Spleen (tissue), 7 donors: ENCODE measurements around the gene SLC25A3.

ENCODE experiments used
- POLR2A ChIP-seq, 3 donors: fragments of 450-650 bp; IDR thresholded peaks; one replicate each; pipeline ENCODE4 v1.5.1; 2017; ENCODE audit warnings: antibody characterized with exemption in 3 of 3, mild to moderate bottlenecking in 1 of 3
- TF ChIP-seq, protein P1 (sequence below), 11 experiments: fragments of 200-600 bp in 7 of 11; fragments of 450-650 bp in 4 of 11; sonication (generic) in 4 of 11; IDR thresholded peaks in 8 of 11; conservative IDR thresholded peaks in 3 of 11; 1 replicate in 7 of 11; 2 replicates in 4 of 11; pipeline versions ENCODE4 v1.4.0 to v1.8.0; 2016 to 2021; ENCODE audit warnings: antibody characterized with exemption in 11 of 11, inconsistent platforms in 4 of 11, mild to moderate bottlenecking in 1 of 11
- donor health status: DM: no; HTN: no; CAD: no; lungs with moderate emphysema.
- donor health status: DM: no; HTN: no; CAD: no.
- donor health status: DM: no; HTN: no; CAD: no.

GRCh38 chr12:98580695-98581094 lies 12.8 kb upstream of the SLC25A3 start:
- TF ChIP-seq POLR2A (IDR thresholded peaks at IDR 0.05) = no peak
- TF ChIP-seq, protein P1, sequence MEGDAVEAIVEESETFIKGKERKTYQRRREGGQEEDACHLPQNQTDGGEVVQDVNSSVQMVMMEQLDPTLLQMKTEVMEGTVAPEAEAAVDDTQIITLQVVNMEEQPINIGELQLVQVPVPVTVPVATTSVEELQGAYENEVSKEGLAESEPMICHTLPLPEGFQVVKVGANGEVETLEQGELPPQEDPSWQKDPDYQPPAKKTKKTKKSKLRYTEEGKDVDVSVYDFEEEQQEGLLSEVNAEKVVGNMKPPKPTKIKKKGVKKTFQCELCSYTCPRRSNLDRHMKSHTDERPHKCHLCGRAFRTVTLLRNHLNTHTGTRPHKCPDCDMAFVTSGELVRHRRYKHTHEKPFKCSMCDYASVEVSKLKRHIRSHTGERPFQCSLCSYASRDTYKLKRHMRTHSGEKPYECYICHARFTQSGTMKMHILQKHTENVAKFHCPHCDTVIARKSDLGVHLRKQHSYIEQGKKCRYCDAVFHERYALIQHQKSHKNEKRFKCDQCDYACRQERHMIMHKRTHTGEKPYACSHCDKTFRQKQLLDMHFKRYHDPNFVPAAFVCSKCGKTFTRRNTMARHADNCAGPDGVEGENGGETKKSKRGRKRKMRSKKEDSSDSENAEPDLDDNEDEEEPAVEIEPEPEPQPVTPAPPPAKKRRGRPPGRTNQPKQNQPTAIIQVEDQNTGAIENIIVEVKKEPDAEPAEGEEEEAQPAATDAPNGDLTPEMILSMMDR (IDR thresholded peaks at IDR 0.05 in 8 of 11, conservative IDR thresholded peaks at IDR 0.05 in 3 of 11) = no peak
